Measurements from ENCODE around the gene SORCS2.

DNA sequence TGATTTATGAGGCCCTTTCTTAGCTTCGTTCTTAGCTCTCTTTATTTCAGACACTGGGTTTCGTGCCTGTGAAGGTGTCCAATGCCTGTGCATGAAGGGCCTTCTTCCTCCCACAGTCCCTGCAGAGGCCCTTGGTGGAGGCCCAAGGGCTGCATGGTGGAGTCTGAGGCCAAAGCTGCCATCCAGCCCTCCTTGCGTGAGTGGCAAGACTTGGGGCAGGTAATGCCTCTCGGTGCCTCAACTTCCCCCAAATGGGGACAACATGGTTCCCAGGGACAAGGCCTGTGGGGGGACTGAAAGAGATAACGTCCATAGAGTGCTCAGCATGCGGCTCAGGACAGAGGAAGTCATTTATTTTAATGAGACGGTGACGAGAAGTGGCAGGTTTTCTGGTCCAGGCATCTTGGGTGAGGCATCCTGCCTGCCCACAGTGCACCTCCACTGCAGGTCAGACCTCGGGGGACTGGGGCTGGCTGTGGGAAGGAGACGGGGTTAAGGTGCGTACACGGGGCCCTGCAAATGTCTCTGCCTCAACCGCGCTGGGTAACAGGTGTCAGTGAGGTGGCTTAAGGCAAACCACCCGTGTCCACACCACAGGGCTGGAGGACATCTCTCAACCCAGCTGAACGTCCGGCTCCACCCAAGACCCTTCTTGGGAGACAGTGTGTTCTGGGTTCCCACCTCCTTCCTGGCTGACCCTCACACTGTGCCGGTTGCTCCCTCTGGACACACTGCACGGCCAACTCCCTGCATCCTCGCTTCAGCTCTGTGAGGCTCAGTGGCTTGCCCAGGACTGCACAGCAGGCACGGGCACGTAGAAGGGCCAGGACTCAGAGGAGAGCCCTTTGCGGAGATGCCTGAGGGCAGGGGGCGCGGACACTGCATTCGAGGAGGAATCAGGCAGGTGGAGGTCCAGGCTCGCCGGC is 191.9 kb downstream of the SORCS2 start:
- TF ChIP-seq, protein P1, sequence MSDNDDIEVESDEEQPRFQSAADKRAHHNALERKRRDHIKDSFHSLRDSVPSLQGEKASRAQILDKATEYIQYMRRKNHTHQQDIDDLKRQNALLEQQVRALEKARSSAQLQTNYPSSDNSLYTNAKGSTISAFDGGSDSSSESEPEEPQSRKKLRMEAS (IDR thresholded peaks at IDR 0.05; ENCODE audit: low read depth, low read length), result no peak
- TF ChIP-seq, protein P2, sequence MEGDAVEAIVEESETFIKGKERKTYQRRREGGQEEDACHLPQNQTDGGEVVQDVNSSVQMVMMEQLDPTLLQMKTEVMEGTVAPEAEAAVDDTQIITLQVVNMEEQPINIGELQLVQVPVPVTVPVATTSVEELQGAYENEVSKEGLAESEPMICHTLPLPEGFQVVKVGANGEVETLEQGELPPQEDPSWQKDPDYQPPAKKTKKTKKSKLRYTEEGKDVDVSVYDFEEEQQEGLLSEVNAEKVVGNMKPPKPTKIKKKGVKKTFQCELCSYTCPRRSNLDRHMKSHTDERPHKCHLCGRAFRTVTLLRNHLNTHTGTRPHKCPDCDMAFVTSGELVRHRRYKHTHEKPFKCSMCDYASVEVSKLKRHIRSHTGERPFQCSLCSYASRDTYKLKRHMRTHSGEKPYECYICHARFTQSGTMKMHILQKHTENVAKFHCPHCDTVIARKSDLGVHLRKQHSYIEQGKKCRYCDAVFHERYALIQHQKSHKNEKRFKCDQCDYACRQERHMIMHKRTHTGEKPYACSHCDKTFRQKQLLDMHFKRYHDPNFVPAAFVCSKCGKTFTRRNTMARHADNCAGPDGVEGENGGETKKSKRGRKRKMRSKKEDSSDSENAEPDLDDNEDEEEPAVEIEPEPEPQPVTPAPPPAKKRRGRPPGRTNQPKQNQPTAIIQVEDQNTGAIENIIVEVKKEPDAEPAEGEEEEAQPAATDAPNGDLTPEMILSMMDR (IDR thresholded peaks at IDR 0.05; ENCODE audit: low read depth, low read length), result no peak
- no peak for TF ChIP-seq POLR2A (IDR thresholded peaks at IDR 0.05; ENCODE audit: extremely low read depth, insufficient read length)
